GM10847 (cell line): ENCODE data around the gene ZNF618.

Source experiments
- POLR2A ChIP-seq: IDR thresholded peaks from 2 replicates; pipeline ENCODE4 v1.6.1; 2011; ENCODE audit not compliant: insufficient read length; ENCODE audit errors: extremely low read depth

Gene ZNF618

GRCh38 chr9:113964495-113965170, 88.5 kb downstream of the ZNF618 start:
- TF ChIP-seq POLR2A = no peak

- no peak for TF ChIP-seq POLR2A
Observed at GRCh38 chr9:113966394-113966793, 90.3 kb downstream of the ZNF618 start.

- no peak for TF ChIP-seq POLR2A
Observed at GRCh38 chr9:113967380-113967779, 91.3 kb downstream of the ZNF618 start.

GRCh38 chr9:113969343-113969742, 93.2 kb downstream of the ZNF618 start:
- no peak for TF ChIP-seq POLR2A

GRCh38 chr9:113973226-113973625, 97.1 kb downstream of the ZNF618 start:
- TF ChIP-seq POLR2A = no peak

- no peak for TF ChIP-seq POLR2A
Observed at GRCh38 chr9:113973963-113974413, 97.9 kb downstream of the ZNF618 start.

GRCh38 chr9:113976915-113977314, 100.8 kb downstream of the ZNF618 start:
- TF ChIP-seq POLR2A = no peak

- no peak for TF ChIP-seq POLR2A
Observed at GRCh38 chr9:113978725-113979342, 102.7 kb downstream of the ZNF618 start.

GRCh38 chr9:113979343-113980127, 103.4 kb downstream of the ZNF618 start:
- TF ChIP-seq POLR2A = no peak

- TF ChIP-seq POLR2A = no peak
Observed at GRCh38 chr9:113984639-113985380, 108.7 kb downstream of the ZNF618 start.

GRCh38 chr9:113985968-113986585, 110.0 kb downstream of the ZNF618 start:
- TF ChIP-seq POLR2A = no peak

GRCh38 chr9:113986931-113987330, 110.8 kb downstream of the ZNF618 start:
- TF ChIP-seq POLR2A = no peak

GRCh38 chr9:113987526-113987925, 111.4 kb downstream of the ZNF618 start:
- TF ChIP-seq POLR2A = no peak

- no peak for TF ChIP-seq POLR2A
Observed at GRCh38 chr9:113988385-113989016, 112.4 kb downstream of the ZNF618 start.
